Measurements from ENCODE around the gene ZSCAN25.
"Not testable (repeated sequence)": the region's sequence is repeated elsewhere in the genome, so short reads cannot be mapped to it uniquely, and the experiment has no call there.

Gene ZSCAN25

GRCh38 chr7:99616359-99617191, at the start of gene ZSCAN25:
TSS of gene ZSCAN25 (plus strand) at chr7:99616946. CDS start at chr7:99619607, 2,661 bp downstream.
- peak within 1 kb of the TSS; percentile 81 for H3K4me3 ChIP-seq (ENCODE audit: low read depth, low read length)
- peak; percentile 55 for TF ChIP-seq CTCF (IDR thresholded peaks at IDR 0.05; ENCODE audit: low read depth, low read length)
- in situ Hi-C loops (cut with HindIII; ENCODE audit: low sequenced_read_pairs) = no loop called here
- DNase-seq (ENCODE audit: low read depth, low spot score) = peak; percentile 93

GRCh38 chr7:99568770-99569169, 48.0 kb upstream of the ZSCAN25 start:
- DNase-seq (ENCODE audit: low read depth, low spot score); in situ Hi-C loops (cut with HindIII; ENCODE audit: low sequenced_read_pairs); H3K4me3 ChIP-seq (ENCODE audit: low read depth, low read length): not testable (repeated sequence)

GRCh38 chr7:99571768-99572167, 45.0 kb upstream of the ZSCAN25 start:
- TF ChIP-seq CTCF (IDR thresholded peaks at IDR 0.05; ENCODE audit: low read depth, low read length) = no peak
- H3K4me3 ChIP-seq (ENCODE audit: low read depth, low read length) = no peak overlapping the region
- DNase-seq (ENCODE audit: low read depth, low spot score) = no peak
- in situ Hi-C loops (cut with HindIII; ENCODE audit: low sequenced_read_pairs) = no loop called here

- no peak for TF ChIP-seq CTCF (IDR thresholded peaks at IDR 0.05; ENCODE audit: low read depth, low read length)
- in situ Hi-C loops (cut with HindIII; ENCODE audit: low sequenced_read_pairs) = no loop called here
- H3K4me3 ChIP-seq (ENCODE audit: low read depth, low read length) = no peak overlapping the region
- DNase-seq (ENCODE audit: low read depth, low spot score) = no peak
These were observed 43.5 kb upstream of the ZSCAN25 start for GRCh38 chr7:99573257-99573656.

- no peak for DNase-seq (ENCODE audit: low read depth, low spot score)
- in situ Hi-C loops (cut with HindIII; ENCODE audit: low sequenced_read_pairs) = no loop called here
- no peak overlapping the region for H3K4me3 ChIP-seq (ENCODE audit: low read depth, low read length)
- no peak for TF ChIP-seq CTCF (IDR thresholded peaks at IDR 0.05; ENCODE audit: low read depth, low read length)
These were observed 40.5 kb upstream of the ZSCAN25 start for GRCh38 chr7:99576251-99576650.

GRCh38 chr7:99579281-99579955, 37.3 kb upstream of the ZSCAN25 start:
- peak overlapping the region; percentile 54 for H3K4me3 ChIP-seq (ENCODE audit: low read depth, low read length)
- TF ChIP-seq CTCF (IDR thresholded peaks at IDR 0.05; ENCODE audit: low read depth, low read length) = no peak
- in situ Hi-C loops (cut with HindIII; ENCODE audit: low sequenced_read_pairs) = no loop called here
- no peak for DNase-seq (ENCODE audit: low read depth, low spot score)

Measured in astrocyte of the spinal cord (primary cell).